HG02678 (cell line): Measurements from ENCODE around the gene FCER2.
"Not testable (repeated sequence)": the region's sequence is repeated elsewhere in the genome, so short reads cannot be mapped to it uniquely, and the experiment has no call there.

Experiments used
- ATAC-seq: cut with Tn5 transposase; IDR thresholded peaks from one replicate; pipeline ENCODE4 v1.9.1; 2021; ENCODE audit warnings: mild to moderate bottlenecking, moderate library complexity; ENCODE audit not compliant: unreplicated experiment

Gene FCER2

DNA sequence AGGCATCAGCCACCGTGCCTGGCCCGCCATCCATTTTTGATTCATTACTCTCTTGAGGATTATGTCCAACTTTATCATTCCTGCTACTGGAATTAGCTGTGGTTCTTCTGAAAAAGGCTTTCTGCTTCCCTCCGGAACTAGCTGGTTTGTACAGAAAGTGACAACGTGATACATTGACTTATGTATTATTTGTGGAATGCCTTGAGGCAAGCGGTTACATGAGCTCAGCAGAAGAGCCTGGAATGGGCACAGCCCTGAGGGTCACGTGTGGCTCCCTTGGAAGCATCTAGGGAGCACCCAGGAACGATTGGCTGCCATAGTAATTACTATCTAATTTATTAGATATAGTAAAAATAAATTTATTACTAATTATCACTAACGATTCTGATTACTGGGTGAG, 47.5 kb downstream of the FCER2 start:
- no peak for ATAC-seq

DNA sequence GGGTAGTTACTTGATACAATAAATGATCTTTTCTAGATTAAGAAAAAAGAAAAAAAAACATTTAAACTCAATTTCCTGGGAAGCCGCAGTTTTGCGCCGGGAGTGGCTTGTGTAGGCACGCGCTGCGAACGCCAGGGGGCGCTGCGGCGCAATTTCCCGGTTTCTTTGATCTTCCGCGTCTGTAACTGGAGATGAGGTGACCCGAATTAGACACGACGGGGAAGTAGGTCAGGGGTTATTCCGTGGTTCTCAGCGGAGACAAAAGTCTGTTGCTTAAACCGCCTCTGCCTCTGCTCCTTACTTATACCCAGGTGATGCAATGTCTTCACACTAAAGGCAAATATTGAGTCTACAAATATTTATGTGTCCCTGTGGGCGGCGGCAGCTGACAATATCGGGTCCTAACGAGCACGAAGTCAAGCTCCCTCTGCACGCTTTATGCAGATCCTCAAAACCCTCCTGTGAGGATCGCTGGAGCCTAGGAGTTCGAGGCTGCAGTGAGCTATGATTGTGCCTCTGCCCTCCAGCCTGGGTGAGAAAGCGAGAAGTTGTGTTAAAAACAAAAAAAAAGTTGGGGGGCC, 49.8 kb downstream of the FCER2 start:
- no peak for ATAC-seq

DNA sequence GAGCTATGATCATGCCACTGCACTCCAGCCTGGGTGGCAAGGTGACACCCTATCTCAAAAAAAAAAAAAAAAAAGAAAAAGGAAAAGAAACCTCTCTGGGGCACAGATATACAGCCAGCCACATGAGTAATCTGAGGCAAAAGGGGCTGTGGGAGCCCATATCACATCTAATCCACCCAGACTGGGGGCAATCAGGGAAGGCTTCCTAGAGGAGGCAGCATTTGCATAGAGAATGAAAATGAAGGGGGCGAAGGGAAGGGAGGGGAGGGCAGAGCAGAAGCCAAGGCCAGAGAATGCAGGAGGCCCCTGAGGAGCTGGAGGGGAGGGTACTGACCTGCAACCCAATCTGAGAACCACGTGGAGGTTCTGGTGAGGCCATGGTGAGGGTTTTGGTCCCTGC, 51.8 kb downstream of the FCER2 start:
- no peak for ATAC-seq

DNA sequence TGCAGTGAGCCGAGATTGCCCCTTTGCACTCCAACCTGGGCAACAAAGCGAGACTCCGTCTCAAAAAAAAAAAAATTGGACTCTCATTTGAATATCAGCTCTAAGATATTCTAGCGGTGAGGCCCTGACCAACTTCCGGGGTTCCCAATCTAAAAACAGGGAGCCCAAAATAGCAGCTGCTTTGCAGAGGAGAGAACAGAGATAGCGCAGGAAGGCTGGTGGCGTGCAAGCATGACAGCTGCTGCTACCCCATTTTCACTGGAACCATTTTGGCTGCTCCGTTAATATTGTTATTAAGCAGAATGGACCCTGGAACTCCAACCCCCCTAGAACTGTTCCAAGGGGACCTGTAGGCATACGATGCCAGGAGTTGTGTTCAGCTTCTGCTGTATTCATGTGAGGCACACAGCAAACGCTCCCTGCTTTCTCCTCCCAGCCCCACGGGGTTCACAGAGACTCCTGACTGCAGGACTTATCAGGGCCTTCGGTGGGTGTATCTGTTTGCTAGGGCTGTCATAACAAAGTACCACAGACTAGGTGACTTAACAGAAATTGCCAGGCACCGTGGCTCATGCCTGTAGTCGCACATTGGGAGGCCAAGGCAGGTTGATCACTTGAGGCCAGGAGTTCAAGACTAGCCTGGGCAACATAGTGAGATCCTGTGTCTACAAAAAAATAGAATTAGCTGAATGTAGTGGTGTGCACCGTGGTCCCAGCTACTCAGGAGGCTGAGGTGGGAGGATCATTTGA, 53.5 kb downstream of the FCER2 start:
- no peak for ATAC-seq

DNA sequence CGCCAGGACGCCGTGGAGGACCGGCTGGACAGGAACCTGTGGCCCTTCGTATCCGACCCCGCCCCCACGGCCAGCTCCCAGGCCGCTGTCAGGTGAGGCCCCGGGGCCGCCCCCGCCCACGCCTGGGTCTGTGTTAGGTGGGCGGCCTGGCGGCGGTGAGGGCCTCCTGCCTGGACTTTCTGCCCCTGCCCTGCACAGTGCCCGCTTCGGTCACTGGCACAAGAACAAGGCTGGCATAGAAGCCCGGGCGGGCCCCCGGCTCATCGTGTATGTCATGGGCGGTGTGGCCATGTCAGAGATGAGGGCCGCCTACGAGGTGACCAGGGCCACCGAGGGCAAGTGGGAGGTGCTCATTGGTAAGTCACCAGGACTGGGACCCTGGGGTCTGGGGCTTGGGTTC, 54.8 kb downstream of the FCER2 start:
- ATAC-seq, result no peak

DNA sequence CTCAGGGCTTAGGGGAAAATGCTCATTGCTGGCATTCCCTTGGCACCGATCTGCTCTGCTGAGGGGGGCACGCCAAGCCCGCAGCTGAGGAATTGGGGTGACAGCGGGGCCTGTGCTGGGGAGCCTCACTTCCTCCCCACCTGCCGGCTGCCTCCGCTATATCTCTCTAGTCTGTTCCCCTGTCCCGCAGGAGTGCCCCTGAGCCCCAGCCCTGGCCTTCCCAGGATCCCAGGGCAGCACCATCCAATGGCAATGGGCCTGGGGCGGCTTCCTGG, 55.6 kb downstream of the FCER2 start:
- no peak for ATAC-seq

DNA sequence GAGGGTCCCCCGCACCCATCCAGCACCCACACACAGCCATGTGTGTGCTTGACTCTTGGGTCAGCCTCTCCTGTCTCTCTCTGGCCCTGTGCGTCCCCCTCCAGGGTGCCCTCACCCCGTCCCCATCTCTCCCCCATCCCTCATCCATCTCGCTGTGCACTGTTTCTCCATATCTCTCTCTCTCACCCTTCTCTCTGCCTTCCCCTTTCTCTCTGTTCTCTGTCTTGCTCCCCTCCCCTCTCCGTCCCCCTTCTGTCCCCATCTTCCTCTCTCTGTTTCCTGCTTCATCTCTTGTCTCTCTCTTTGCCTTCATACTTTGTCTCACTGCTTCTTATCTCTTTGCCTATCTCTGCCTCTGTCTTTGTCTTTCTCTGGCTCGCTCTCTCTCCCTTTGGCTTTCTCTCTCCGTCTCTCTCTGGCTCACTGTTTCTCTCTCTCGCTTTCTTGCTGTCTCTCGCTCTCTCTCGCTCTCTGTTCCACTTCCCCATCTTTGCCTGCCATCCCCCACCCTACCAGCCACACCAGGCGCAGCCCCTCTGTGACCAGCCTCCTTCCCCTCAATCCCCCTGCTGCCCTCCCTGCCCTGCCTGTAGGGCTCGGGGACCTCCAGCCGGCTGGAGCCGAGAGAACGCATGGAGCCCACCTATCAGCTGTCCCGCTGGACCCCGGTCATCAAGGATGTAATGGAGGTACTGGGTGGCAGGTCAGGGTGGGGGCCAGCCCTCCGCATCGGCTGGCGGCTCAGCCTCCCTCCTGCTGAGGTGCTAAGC, 56.1 kb downstream of the FCER2 start:
- ATAC-seq, result no peak

DNA sequence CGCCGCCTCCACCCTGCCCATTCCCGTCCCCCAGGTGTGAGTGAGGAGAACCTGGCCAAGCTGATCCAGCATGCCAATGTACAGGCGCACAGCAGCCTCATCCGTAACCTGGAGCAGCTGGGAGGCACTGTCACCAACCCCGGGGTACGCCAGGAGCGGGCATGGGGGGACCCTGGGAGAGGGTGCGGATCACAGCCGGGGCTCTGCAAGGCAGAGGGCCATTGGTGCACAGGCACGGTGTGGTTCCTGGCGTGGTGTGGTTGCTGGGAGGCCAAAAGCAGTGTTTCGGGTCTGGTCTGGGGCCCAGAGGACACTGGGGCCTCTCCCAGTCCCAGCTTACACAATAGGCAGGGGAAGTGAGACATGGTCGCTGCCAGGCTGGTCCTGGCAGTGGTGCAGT, 56.8 kb downstream of the FCER2 start:
- no peak for ATAC-seq

DNA sequence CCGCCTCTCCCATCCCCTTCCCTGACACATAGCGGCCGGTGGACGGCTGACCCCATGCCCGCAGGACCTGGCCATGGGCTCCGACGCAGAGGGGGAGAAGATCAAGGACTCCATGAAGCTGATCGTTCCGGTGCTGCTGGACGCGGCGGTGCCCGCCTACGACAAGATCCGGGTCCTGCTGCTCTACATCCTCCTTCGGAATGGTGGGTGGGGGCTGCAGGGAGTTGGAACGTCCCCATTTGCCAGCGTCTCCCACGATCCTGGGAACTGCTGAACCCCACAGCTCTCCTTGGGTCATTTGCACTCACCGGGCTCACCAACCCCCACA, 57.4 kb downstream of the FCER2 start:
- no peak for ATAC-seq

DNA sequence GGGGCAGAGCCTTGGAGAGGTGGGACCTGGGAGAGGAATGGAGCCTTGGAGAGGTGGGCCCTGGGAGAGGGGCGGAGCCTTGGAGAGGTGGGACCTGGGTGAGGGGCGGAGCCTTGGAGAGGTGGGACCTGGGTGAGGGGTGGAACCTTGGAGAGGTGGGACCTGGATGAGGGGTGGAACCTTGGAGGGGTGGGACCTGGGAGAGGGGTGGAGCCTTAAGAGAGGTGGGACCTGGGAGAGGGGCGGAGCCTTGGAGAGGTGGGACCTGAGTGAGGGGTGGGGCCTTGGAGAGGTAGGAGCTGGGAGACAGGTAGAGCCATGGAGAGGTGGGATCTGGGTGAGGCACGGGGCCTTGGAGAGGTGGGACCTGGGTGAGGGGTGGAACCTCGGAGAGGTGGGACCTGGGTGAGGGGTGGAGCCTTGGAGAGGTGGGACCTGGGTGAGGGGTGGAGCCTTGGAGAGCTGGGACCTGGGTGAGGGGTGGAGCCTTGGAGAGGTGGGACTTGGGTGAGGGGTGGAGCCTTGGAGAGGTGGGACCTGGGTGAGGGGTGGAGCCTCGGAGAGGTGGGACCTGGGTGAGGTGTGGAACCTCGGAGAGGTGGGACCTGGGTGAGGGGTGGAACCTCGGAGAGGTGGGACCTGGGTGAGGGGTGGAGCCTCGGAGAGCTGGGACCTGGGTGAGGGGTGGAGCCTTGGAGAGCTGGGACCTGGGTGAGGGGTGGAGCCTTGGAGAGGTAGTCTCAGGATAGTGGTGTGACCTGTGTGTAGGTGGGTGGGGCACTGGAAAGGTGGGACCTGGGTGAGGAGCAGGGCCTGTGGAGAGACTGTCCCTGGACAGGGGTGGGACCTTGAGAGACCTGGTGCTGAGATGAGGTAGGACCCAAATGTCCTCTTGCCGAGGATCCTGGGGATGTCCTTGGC, 58.0 kb downstream of the FCER2 start:
- ATAC-seq, result not testable (repeated sequence)

DNA sequence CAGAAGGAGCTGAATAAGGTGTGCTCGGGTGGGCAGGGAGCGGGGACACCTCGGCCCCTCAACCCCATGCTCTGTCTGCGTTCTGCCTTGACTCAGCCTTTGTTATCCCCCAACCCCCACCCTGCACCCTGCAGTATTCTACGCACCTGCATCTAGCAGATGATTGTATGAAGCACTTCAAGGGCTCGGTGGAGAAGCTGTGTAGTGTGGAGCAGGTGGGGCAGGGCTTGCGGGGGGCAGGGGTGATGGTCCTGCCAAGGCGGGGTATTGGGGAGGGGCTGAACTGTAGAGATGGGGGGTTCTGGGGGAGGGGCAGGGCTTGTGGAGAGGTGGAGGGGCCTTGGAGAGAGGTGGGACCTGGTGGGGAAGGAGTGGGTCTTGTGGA, 58.9 kb downstream of the FCER2 start:
- ATAC-seq, result no peak

DNA sequence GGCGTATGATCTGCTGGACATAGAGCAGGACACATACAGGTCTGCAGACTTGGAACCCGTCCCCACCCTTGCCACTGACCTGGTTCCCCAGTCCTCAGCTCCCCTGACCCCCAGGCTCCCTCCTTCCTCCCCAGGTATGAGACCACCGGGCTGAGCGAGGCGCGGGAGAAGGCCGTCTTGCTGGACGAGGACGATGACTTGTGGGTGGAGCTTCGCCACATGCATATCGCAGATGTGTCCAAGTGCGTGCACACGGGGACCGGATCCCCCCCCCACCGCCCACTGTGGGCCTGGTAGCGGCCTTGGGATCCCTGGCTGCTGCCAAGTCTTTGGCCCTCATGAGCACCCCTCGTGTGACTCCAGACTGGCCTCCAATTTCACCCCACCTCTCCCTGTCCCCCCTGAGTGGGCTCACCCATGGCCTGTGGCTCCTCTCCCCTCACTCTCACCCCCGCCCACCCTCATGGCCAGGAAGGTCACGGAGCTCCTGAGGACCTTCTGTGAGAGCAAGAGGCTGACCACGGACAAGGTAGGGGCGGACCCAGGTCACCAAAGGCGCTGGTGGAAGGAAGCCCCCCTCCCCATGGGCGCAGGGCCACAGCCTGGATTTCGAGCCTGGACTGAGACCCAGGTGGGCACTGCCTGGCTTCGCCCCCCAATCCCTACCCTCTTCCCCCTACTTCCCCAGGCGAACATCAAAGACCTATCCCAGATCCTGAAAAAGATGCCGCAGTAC, 59.5 kb downstream of the FCER2 start:
- no peak for ATAC-seq

DNA sequence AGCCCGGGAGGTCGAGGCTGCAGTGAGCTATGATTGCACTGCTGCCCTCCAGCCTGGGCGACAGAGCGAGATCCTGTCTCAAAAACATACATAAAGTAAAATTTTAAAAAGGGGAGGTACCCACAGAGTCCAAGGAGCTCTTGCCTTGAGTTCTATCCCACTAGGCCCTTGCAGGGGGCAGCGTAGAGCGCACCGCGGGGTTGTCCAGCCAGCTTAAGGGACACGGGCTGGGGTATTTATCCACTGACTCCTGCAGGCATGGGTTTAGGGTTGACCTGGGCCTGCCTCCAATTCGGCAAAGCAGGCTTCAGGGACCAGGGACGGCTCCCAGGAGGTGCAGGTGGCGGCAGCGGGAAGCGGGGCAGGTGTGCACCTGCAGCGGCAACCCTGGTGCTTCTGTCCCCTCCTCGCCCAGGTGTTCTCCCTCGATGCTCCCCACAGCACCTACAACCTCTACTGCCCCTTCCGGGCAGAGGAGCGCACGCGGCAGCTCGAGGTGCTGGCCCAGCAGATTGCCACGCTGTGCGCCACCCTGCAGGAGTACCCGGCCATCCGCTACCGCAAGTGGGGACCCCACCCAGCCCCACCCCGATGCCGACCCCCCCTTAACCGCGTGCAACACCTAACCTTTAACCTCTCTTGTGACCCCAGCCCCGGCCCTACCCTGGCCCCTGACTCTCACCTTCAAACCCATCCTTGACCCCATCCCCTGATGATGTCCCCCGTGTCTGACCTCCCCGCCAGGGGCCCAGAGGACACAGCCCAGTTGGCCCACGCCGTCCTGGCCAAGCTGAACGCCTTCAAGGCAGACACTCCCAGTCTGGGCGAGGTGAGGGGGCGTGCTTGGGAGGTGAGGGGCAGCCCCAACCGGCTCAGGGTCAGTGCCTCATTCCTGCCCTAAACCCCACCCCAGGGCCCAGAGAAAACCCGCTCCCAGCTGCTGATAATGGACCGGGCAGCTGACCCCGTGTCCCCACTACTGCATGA, 60.3 kb downstream of the FCER2 start:
- no peak for ATAC-seq

DNA sequence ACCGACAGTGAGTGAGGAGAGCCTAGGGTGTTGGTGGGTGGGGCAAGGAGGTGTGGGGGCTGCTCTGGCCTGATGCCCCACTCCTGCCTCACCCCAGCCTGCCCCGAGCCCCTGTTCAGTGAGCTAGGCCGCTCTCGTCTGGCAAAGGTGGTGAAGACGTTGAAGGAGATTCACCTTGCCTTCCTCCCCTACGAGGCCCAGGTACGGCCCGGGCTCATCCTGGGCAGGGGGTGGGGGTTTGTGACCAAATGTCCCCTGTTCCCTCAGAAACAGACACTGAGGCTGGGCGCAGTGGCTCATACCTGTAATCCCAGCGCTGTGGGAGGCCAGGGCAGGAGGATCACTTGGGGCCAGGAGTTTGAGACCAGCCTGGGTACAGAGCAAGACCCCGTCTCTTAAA, 61.1 kb downstream of the FCER2 start:
- no peak for ATAC-seq

DNA sequence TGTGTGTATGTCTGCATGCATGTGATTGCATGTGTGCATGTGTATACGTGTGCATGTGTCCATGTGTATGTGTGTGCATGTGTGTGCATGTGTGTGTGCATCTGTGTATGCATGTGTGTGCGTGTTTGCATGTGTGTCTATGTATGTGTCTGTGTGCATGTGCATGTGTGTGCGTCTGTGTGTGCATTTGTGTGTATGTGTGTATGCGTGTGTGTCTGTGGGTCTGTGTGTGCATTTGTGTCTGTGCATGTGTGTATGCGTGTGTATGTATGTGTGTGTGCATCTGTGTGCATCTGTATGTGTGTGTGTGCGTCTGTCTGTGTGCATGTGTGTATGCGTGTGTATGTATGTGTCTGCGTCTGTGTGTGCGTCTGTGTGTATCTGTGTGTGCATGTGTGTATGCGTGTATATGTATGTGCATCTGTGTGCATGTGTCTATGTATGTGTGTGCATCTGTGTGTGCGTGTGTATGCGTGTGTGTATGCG, 62.0 kb downstream of the FCER2 start:
- no peak for ATAC-seq

DNA sequence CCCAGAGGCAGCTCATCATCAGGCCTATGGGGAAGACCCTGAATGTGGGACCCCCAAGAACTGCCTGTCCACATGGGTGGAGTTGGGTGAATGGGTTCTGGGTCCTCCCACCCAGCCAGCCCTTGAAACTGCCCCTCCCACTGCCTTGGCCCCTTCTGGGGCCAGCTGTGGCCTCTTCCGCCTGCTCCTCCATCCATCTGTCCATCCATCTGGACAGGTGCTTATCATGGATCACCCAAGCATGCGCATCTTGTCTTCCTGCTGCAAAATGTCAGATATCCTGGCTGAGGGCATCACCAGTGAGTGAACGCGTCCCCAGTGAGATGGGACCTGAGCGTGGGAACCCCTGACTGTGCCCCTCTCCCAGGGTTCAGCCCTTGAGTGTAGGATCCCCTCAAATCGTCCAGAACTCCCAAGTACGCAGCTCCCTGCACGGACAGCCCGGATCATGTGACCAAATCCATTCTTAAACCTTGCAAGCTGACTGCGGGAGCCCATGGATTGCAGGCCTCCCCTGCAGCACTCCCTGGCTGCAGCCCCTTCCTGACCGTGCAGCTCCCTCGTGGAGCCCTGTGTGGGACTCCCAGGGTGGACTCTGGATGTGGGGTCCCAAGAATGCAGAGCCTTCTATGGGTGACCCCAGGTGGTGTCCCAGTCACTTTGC, 63.0 kb downstream of the FCER2 start:
- no peak for ATAC-seq
